HG02884 (cell line): ENCODE measurements around the gene SLC49A3.

Experiments used
- ATAC-seq: cut with Tn5 transposase; IDR thresholded peaks from one replicate; pipeline ENCODE4 v1.9.1; 2021; ENCODE audit warnings: mild to moderate bottlenecking, moderate library complexity; ENCODE audit not compliant: unreplicated experiment

Gene SLC49A3

DNA sequence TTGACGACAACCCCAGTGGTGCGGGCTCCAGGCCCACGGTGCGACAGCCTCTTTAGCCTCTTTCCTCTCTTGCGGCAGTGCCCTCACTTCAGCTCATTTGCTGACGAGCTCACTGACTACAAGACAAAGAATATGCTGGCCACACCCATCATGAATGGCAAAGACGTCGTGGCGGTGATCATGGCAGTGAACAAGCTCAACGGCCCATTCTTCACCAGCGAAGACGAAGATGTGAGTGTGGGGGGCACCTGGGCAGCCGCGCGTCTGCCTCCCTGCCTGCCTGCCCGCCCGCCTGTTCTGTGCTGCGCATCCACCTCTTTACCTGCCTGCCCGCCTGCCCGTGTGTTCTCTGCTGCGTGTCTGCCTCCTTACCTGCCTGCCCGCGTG lies 54.4 kb downstream of the SLC49A3 start:
- ATAC-seq: no peak

DNA sequence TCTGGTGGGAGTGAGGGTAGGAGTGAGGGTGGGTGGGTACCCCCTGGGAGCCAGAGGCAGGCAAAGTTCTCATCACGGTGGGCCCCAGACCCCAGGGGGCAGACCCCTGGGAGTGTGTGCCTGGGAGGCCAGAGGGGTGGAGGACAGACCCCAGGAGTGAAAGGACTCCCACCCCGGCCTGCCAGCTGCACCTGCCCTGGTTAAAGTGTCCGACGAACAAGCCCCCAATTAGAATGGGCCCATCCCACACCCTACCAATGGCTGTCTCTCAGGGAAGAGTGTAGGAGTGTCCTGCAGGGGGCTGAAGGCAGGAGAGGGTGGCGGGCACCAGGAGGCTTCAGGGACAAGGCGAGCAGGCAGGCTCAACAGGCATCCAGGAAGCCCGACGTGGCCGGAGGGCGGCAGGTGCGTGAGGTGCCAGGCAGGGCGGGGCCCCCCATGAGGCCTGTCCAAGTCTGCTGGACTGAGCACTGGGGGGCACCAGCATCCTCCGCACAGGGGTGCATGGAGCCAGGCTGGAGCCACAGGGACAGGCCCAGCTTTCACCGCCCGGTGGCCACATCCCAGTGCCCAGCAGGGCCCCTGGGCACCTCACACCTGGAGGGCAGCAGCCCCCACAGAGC lies 54.9 kb downstream of the SLC49A3 start:
- no peak for ATAC-seq

DNA sequence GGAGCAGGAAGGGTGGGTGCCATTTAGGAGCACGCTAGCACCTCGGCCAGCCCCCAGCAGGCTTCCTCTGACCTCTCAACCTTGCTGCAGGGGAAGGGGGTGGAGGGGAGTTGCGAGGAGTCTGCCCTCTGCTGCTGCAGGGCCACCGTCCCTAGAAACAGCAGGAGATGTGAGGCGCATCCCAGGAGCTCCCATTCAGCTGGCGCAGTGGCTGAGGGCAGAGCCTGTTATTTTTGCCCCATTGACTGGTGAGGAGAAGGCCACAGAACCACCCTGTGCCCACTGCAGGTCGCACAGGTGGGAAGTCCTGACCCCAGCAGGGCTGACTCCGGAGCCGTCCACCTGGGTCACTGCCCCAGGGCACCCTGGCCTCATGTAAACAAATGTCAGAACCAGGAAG lies 55.5 kb downstream of the SLC49A3 start:
- ATAC-seq: no peak

DNA sequence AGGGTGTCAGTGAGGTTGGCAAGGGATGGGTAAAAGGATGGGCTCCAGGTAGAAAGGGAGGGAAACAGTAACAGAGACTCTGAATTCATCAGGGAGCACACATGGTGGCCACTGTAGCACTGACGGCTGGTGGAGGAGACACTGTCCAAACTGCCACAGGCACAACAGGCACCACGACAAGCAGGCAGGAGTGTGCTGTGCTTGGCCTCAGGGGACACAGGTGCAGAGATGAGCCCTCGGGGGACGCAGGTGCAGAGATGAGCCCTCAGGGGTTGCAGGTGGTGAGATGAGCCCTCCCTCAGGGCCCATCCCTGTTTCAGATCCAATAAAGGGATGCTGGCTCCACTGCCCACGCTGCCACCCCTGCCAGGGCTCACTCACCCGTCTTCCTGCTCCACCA lies 56.0 kb downstream of the SLC49A3 start:
- no peak for ATAC-seq

DNA sequence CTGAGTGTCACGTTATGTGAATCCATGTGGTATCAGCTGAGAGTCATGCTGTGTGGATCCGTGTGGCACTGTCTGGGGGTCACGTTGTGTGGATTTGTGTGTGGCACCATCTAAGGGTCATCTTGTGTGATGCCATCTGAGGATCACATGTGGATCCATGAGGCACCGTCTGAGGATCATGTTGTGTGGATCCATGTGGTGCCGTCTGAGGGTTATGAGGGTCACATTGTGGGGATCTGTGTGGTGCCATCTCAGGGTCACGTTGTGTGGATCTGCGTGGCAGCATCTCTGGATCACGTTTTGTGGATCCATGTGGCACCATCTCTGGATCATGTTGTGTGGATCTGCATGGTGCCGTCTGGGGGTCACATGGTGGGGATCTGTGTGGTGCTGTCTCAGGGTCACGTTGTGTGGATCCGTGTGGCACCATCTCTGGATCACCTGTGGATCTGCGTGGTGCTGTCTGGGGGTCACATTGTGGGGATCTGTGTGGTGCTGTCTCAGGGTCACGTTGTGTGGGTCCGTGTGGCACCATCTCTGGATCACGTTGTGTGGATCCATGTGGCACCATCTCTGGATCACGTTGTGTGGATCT lies 56.7 kb downstream of the SLC49A3 start:
- ATAC-seq: no peak
